Body of pancreas (tissue), 4 donors: Measurements from ENCODE around the gene VPS41.

Source experiments
- POLR2A ChIP-seq, 3 donors: fragments of 450-650 bp; IDR thresholded peaks; one replicate each; pipeline ENCODE4 v1.6.1; 2016; ENCODE audit warnings: antibody characterized with exemption in 3 of 3, mild to moderate bottlenecking in 2 of 3
- TF ChIP-seq, protein P1 (sequence below), 7 experiments: fragments of 450-650 bp in 4 of 7; fragments of 200-600 bp in 3 of 7; sonication (generic) in 3 of 7; IDR thresholded peaks; one replicate each; pipeline ENCODE4 v1.5.1; 2016 to 2019; ENCODE audit warnings: antibody characterized with exemption in 7 of 7

DNA sequence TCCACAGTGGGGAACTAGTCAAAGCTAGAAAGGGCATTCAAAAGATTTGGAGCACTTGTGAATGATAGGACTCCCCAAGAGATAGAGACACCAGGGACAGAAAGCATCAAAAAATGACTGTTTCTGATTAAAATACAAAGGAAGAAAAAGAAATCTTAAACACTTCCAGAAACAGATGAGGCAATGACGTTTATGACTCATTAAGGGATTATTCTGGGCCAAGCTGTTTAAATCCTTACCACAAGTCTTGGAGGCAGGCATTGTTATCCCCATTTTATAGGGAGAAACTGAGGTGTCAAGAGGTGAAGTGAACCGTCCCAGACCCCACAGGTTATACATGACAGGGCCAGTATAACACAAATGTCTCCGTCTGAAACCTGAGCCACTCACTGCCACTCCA lies 209.5 kb downstream of the VPS41 start:
- TF ChIP-seq, protein P1, sequence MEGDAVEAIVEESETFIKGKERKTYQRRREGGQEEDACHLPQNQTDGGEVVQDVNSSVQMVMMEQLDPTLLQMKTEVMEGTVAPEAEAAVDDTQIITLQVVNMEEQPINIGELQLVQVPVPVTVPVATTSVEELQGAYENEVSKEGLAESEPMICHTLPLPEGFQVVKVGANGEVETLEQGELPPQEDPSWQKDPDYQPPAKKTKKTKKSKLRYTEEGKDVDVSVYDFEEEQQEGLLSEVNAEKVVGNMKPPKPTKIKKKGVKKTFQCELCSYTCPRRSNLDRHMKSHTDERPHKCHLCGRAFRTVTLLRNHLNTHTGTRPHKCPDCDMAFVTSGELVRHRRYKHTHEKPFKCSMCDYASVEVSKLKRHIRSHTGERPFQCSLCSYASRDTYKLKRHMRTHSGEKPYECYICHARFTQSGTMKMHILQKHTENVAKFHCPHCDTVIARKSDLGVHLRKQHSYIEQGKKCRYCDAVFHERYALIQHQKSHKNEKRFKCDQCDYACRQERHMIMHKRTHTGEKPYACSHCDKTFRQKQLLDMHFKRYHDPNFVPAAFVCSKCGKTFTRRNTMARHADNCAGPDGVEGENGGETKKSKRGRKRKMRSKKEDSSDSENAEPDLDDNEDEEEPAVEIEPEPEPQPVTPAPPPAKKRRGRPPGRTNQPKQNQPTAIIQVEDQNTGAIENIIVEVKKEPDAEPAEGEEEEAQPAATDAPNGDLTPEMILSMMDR (IDR thresholded peaks at IDR 0.05): no peak
- no peak for TF ChIP-seq POLR2A (IDR thresholded peaks at IDR 0.05)
